Glomerular visceral epithelial cell (primary cell): ENCODE results near the gene HIRIP3.

Experiments
- DNase-seq: peaks from one replicate; pipeline ENCODE4 v3.0.0-alpha.2; 2016; ENCODE audit errors: extremely low spot score

Gene HIRIP3

GRCh38 chr16:29999605-30000004, 4.2 kb upstream of the HIRIP3 start:
- no peak for DNase-seq

- DNase-seq: no peak
Observed at GRCh38 chr16:29996766-29997250, 1.4 kb upstream of the HIRIP3 start.

- DNase-seq: peak; percentile 94
Observed at GRCh38 chr16:29995911-29996765, 721 bp upstream of the HIRIP3 start, which contains the start of gene INO80E. Gene INO80E (plus strand): TSS chr16:29996241. CDS start chr16:29996311, 70 bp downstream.

GRCh38 chr16:29994600-29995323, 655 bp downstream of the HIRIP3 start:
- DNase-seq: peak; percentile 25

- no peak for DNase-seq
Observed at GRCh38 chr16:29993903-29994599, 1.4 kb downstream of the HIRIP3 start.

GRCh38 chr16:29993191-29993902, 2.1 kb downstream of the HIRIP3 start:
- no peak for DNase-seq

GRCh38 chr16:29992344-29992967, 3.0 kb downstream of the HIRIP3 start:
- DNase-seq: no peak

- DNase-seq: no peak
Observed at GRCh38 chr16:29991571-29991904, 3.9 kb downstream of the HIRIP3 start.

GRCh38 chr16:29990883-29991570, 4.4 kb downstream of the HIRIP3 start:
- no peak for DNase-seq

GRCh38 chr16:29990034-29990433, 5.4 kb downstream of the HIRIP3 start:
- DNase-seq: no peak

GRCh38 chr16:29989111-29989858, 6.1 kb downstream of the HIRIP3 start:
- DNase-seq: no peak

- DNase-seq: no peak
Observed at GRCh38 chr16:29988346-29989075, 6.9 kb downstream of the HIRIP3 start.

- DNase-seq: no peak
Observed at GRCh38 chr16:29987371-29988085, 7.9 kb downstream of the HIRIP3 start.

GRCh38 chr16:29986931-29987330, 8.5 kb downstream of the HIRIP3 start:
- DNase-seq: no peak

GRCh38 chr16:29986231-29986630, 9.2 kb downstream of the HIRIP3 start:
- no peak for DNase-seq

GRCh38 chr16:29985271-29985811, 10.1 kb downstream of the HIRIP3 start:
- DNase-seq: no peak

GRCh38 chr16:29984764-29985147, 10.7 kb downstream of the HIRIP3 start:
- no peak for DNase-seq

GRCh38 chr16:29984137-29984763, 11.2 kb downstream of the HIRIP3 start:
- no peak for DNase-seq
